Neutrophil (primary cell): ENCODE results near the gene PAQR4.

Experiments used
- H3K27ac ChIP-seq: fragments of 200-600 bp; sonication (generic); 2 replicates; pipeline ENCODE4 v1.5.1; 2016; ENCODE audit warnings: mild to moderate bottlenecking, moderate library complexity
- H3K27me3 ChIP-seq: fragments of 200-600 bp; sonication (generic); 2 replicates; pipeline ENCODE4 v1.6.0; 2016; ENCODE audit warnings: mild to moderate bottlenecking
- H3K36me3 ChIP-seq: fragments of 200-600 bp; sonication (generic); 2 replicates; pipeline ENCODE4 v1.5.1; 2017
- H3K4me1 ChIP-seq, 2 experiments: fragments of 200-600 bp in 1 of 2; sonication (generic) in 1 of 2; 1 replicate in 1 of 2; 2 replicates in 1 of 2; pipeline versions ENCODE4 v1.5.1 to v1.6.1; 2013 to 2016; ENCODE audit warnings: low read depth in 1 of 2, low read length in 1 of 2, mild to moderate bottlenecking in 1 of 2, moderate library complexity in 1 of 2; ENCODE audit not compliant: control insufficient read depth in 1 of 2, insufficient read depth in 1 of 2
- H3K4me3 ChIP-seq, 2 experiments: fragments of 200-600 bp in 1 of 2; sonication (generic) in 1 of 2; 1 replicate in 1 of 2; 2 replicates in 1 of 2; pipeline ENCODE4 v1.5.1; 2013 to 2016; ENCODE audit warnings: low read depth in 1 of 2, low read length in 1 of 2, mild to moderate bottlenecking in 1 of 2, moderate library complexity in 1 of 2
- H3K9me3 ChIP-seq: fragments of 200-600 bp; sonication (generic); 2 replicates; pipeline ENCODE4 v1.5.1; 2016
- CTCF ChIP-seq: fragments of 200-600 bp; sonication (generic); IDR thresholded peaks from 2 replicates; pipeline ENCODE4 v1.5.1; 2016; ENCODE audit warnings: antibody characterized with exemption

The PAQR4 gene

DNA sequence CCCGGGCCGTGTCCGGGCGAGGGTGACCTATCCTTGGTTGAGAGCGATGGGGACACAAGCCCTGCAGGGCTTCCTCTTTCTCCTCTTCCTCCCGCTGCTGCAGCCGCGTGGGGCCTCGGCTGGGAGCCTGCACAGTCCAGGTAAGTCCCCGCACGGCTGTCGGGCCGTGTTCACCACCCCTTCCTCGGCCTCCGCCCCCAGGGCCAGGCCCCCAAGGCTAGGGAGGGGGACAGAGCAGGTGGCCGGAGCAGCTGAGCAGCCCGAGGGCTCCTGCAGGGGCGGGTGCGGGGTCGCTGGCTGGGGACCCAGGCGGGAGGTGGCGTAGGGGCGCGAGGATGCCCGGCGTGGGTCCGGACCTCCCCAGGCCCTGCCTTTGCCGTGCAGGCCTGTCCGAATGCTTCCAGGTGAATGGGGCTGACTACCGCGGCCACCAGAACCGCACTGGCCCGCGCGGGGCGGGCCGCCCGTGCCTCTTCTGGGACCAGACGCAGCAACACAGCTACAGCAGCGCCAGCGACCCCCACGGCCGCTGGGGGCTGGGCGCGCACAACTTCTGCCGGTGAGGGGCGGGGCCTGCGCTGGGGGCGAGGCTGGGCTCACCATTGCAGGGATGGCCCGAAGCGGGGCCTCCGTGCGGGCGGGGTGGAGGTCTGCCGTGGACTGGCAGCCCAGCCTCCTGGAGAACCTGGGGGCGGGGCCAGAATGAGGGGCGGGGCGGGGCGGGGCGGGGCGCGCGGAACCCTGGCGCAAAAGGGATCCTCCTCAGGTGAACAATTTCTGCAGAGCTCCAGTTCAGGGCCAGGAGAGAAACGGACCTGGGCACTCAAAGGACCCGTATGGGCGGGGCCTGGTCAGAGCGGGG, 4.4 kb upstream of the PAQR4 start:
- no peak for TF ChIP-seq CTCF
- Histone ChIP-seq H3K27ac (peak overlapping the region; percentile 56), H3K4me1 (peaks cover 72% of the 10 kb centered on the region in 2 experiments), H3K36me3 (no peaks in the 10 kb centered on the region), H3K9me3 (no peaks in the 10 kb centered on the region), H3K27me3 (peaks cover 73% of the 10 kb centered on the region), H3K4me3 (peak overlapping the region; percentile 42 to 61)

DNA sequence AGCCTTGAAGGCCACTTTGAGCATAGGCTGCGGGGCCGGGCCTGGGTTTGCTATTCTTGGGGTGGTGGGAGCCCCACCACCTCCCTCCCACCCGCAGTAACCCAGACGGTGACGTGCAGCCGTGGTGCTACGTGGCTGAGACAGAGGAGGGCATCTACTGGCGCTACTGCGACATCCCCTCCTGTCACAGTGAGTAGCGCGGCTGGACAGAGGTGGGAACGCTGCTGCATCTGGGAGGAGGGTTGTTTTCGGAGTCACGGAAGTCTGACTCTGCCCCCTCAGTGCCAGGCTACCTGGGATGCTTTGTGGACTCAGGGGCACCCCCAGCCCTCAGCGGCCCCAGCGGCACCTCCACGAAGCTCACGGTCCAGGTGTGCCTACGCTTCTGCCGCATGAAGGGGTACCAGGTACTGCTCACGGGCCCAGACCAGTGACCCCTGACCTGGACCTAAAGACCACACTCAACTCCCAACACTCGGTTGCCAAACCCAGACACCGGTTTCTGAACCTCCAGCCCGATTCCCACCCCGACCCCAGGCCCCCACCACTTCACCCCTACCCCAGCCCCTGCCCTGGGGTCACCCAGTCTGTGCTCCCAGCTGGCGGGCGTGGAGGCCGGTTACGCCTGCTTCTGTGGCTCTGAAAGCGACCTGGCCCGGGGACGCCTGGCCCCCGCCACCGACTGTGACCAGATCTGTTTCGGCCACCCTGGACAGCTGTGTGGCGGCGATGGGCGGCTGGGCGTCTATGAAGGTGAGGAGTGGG, 2.9 kb upstream of the PAQR4 start:
- TF ChIP-seq CTCF, result no peak
- peaks cover 73% of the 10 kb centered on the region for H3K27me3 ChIP-seq
- H3K27ac ChIP-seq, result no peak overlapping the region
- no peaks in the 10 kb centered on the region for H3K36me3 ChIP-seq
- H3K4me1 ChIP-seq, result peaks cover 71 to 82% of the 10 kb centered on the region in 2 experiments
- H3K4me3 ChIP-seq, result peak overlapping the region in 1 of 2 experiments; percentile 59
- H3K9me3 ChIP-seq, result no peaks in the 10 kb centered on the region

DNA sequence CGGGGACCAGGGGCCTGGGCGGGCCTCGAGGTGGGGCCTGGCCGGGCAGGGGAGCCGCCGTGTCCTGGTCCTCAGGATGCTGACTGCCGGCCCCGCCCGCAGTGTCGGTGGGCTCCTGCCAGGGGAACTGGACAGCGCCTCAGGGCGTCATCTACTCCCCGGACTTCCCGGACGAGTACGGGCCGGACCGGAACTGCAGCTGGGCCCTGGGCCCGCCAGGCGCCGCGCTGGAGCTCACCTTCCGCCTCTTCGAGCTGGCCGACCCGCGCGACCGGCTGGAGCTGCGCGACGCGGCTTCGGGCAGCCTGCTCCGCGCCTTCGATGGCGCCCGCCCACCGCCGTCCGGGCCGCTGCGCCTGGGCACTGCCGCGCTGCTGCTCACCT, 2.3 kb upstream of the PAQR4 start:
- no peaks in the 10 kb centered on the region for H3K9me3 ChIP-seq
- H3K27ac ChIP-seq, result peak overlapping the region; percentile 42
- peak overlapping the region; percentile 12 to 59 for H3K4me3 ChIP-seq
- no peaks in the 10 kb centered on the region for H3K36me3 ChIP-seq
- peaks cover 66 to 78% of the 10 kb centered on the region in 2 experiments for H3K4me1 ChIP-seq
- H3K27me3 ChIP-seq, result peaks cover 72% of the 10 kb centered on the region
- TF ChIP-seq CTCF, result peak; percentile 56

- Histone ChIP-seq H3K27me3 (peaks cover 67% of the 10 kb centered on the region), H3K4me1 (peaks cover 63 to 77% of the 10 kb centered on the region in 2 experiments)
These were observed 1.9 kb upstream of the PAQR4 start for GRCh38 chr16:2967211-2967631.

More at GRCh38 chr16:2967211-2967631, 1.9 kb upstream of the PAQR4 start:
- H3K27ac ChIP-seq, result peak overlapping the region; percentile 42
- TF ChIP-seq CTCF, result no peak
- H3K36me3 ChIP-seq, result no peaks in the 10 kb centered on the region
- H3K9me3 ChIP-seq, result no peaks in the 10 kb centered on the region
- peak overlapping the region in 1 of 2 experiments; percentile 59 for H3K4me3 ChIP-seq
